Neural cell (in vitro differentiated cells): ENCODE data around the gene LBH. TPM values are rescaled to one million over a fixed set of nuclear protein-coding genes. Genes with fewer than 3 reads are reported as not detected.

Experiments
- H2AFZ ChIP-seq: fragments of 200-600, 300-800 bp; sonication (generic), shearing (Covaris generic); 2 replicates; pipeline ENCODE4 v1.6.0; 2014; ENCODE audit warnings: low read depth, mild to moderate bottlenecking, antibody characterized with exemption, low read length, moderate library complexity
- H3F3A ChIP-seq: fragments of 200-600 bp; shearing (Covaris generic); 2 replicates; pipeline ENCODE4 v1.6.1; 2016; ENCODE audit warnings: mild to moderate bottlenecking, moderate library complexity, mixed read lengths, antibody characterized with exemption, low read length; ENCODE audit not compliant: insufficient read depth, poor library complexity, severe bottlenecking
- H3K27ac ChIP-seq: fragments of 200-600, 300-800 bp; sonication (generic), shearing (Covaris generic); 2 replicates; pipeline ENCODE4 v1.5.1; 2014; ENCODE audit warnings: mild to moderate bottlenecking, low read length, moderate library complexity
- H3K27me3 ChIP-seq: fragments of 300-800, 200-600 bp; sonication (generic), shearing (Covaris generic); 2 replicates; pipeline ENCODE4 v1.6.0; 2014; ENCODE audit warnings: mild to moderate bottlenecking, low read depth, low read length, moderate library complexity; ENCODE audit not compliant: insufficient read depth
- H3K36me3 ChIP-seq: fragments of 300-800, 200-600 bp; sonication (generic), shearing (Covaris generic); 2 replicates; pipeline ENCODE4 v1.5.1; 2014; ENCODE audit warnings: mild to moderate bottlenecking, antibody characterized with exemption, low read length, moderate library complexity; ENCODE audit not compliant: insufficient read depth
- H3K4me2 ChIP-seq: fragments of 300-800, 200-600 bp; sonication (generic), shearing (Covaris generic); 2 replicates; pipeline ENCODE4 v1.6.0; 2014; ENCODE audit warnings: mild to moderate bottlenecking, low read length
- H3K4me3 ChIP-seq: fragments of 300-800, 200-600 bp; sonication (generic), shearing (Covaris generic); 2 replicates; pipeline ENCODE4 v1.5.1; 2014; ENCODE audit warnings: mild to moderate bottlenecking, low read length, moderate library complexity
- H3K79me2 ChIP-seq: fragments of 200-600 bp; shearing (Covaris generic); replicated peaks from 2 replicates; pipeline ENCODE4 v1.6.0; 2014; ENCODE audit warnings: mild to moderate bottlenecking, low read length, moderate library complexity; ENCODE audit not compliant: insufficient read depth
- H3K9ac ChIP-seq: fragments of 300-800, 200-600 bp; sonication (generic), shearing (Covaris generic); 2 replicates; pipeline ENCODE4 v1.6.1; 2016; ENCODE audit warnings: mild to moderate bottlenecking, low read length, mixed read lengths
- H3K9me2 ChIP-seq: fragments of 200-600 bp; shearing (Covaris generic); 2 replicates; pipeline ENCODE4 v1.6.1; 2016; ENCODE audit warnings: mild to moderate bottlenecking, low read length, mixed read lengths; ENCODE audit not compliant: insufficient read depth
- H3K9me3 ChIP-seq: fragments of 200-600, 300-800 bp; sonication (generic), shearing (Covaris generic); 2 replicates; pipeline ENCODE4 v1.6.1; 2016; ENCODE audit warnings: mild to moderate bottlenecking, mixed run types, low read length, moderate library complexity, mixed read lengths
- H4K20me1 ChIP-seq: fragments of 200-600 bp; shearing (Covaris generic); 2 replicates; pipeline ENCODE4 v1.6.1; 2016; ENCODE audit warnings: mild to moderate bottlenecking, mixed run types; ENCODE audit not compliant: insufficient read depth
- CTCF ChIP-seq: fragments of 450-650 bp; IDR thresholded peaks from 2 replicates; pipeline ENCODE4 v1.5.1; 2014; ENCODE audit warnings: antibody characterized with exemption, mild to moderate bottlenecking, moderate library complexity; ENCODE audit not compliant: poor library complexity, severe bottlenecking
- EP300 ChIP-seq: fragments of 450-650 bp; conservative IDR thresholded peaks from 2 replicates; pipeline ENCODE4 v1.6.1; 2014; ENCODE audit warnings: antibody characterized with exemption, mild to moderate bottlenecking, moderate library complexity; ENCODE audit not compliant: poor library complexity, severe bottlenecking
- EZH2 ChIP-seq: fragments of 200-600, 300-800 bp; shearing (Covaris generic), sonication (generic); IDR thresholded peaks from 2 replicates; pipeline ENCODE4 v1.6.1; 2014; ENCODE audit warnings: antibody characterized with exemption, low read length, borderline replicate concordance, mild to moderate bottlenecking; ENCODE audit not compliant: insufficient read depth, poor library complexity, severe bottlenecking
- MXI1 ChIP-seq: fragments of 450-650 bp; conservative IDR thresholded peaks from 2 replicates; pipeline ENCODE4 v1.6.1; 2014; ENCODE audit warnings: antibody characterized with exemption, mild to moderate bottlenecking; ENCODE audit not compliant: poor library complexity, severe bottlenecking
- POLR2AphosphoS5 ChIP-seq: IDR thresholded peaks from 2 replicates; pipeline ENCODE4 v1.6.1; 2012
- RAD21 ChIP-seq: fragments of 450-650 bp; conservative IDR thresholded peaks from 2 replicates; pipeline ENCODE4 v1.6.1; 2014; ENCODE audit warnings: antibody characterized with exemption, mild to moderate bottlenecking, moderate library complexity
- REST ChIP-seq: IDR thresholded peaks from 2 replicates; pipeline ENCODE4 v1.6.1; 2012; ENCODE audit warnings: borderline replicate concordance
- SMC3 ChIP-seq: fragments of 450-650 bp; conservative IDR thresholded peaks from 2 replicates; pipeline ENCODE4 v1.6.1; 2014; ENCODE audit warnings: antibody characterized with exemption, mild to moderate bottlenecking, moderate library complexity; ENCODE audit not compliant: poor library complexity
- TAF1 ChIP-seq: IDR thresholded peaks from 2 replicates; pipeline ENCODE4 v1.6.1; 2012; ENCODE audit warnings: low read depth
- polyA plus RNA-seq: library from polyadenylated mRNA; depleted of rRNA; stranded (reverse); fragments of >200 nt; gene quantifications from 2 replicates; pipeline ENCODE4 v1.2.3, GENCODE V29; 2014

LBH gene
- polyA plus RNA-seq, 1 donor from 2014 or later = 345 TPM

- Histone ChIP-seq H3K9ac (no peak overlapping the region), H4K20me1 (no peaks in the 10 kb centered on the region), H3K9me3 (no peaks in the 10 kb centered on the region), H3K79me2 (no peaks in the 10 kb centered on the region), H3K4me2 (no peak overlapping the region), H2AFZ (no peak overlapping the region), H3K9me2 (no peaks in the 10 kb centered on the region), H3F3A (no peaks in the 10 kb centered on the region), H3K4me3 (no peak overlapping the region), H3K36me3 (no peaks in the 10 kb centered on the region), H3K27ac (no peak overlapping the region), H3K27me3 (no peaks in the 10 kb centered on the region)
- TF ChIP-seq MXI1 (no peak), POLR2AphosphoS5 (no peak), EZH2 (no peak), SMC3 (no peak), TAF1 (no peak), CTCF (no peak), EP300 (no peak), REST (no peak), RAD21 (no peak)
Measured at GRCh38 chr2:30203156-30203555, 28.2 kb upstream of the LBH start.

- H4K20me1 ChIP-seq = no peaks in the 10 kb centered on the region
- no peak for TF ChIP-seq POLR2AphosphoS5
- TF ChIP-seq CTCF = no peak
- no peak for TF ChIP-seq TAF1
- no peak for TF ChIP-seq REST
- TF ChIP-seq SMC3 = no peak
- no peak for TF ChIP-seq RAD21
- no peak for TF ChIP-seq EP300
- no peak for TF ChIP-seq MXI1
- no peak for TF ChIP-seq EZH2
- H3K9me2 ChIP-seq = no peaks in the 10 kb centered on the region
- H3K4me3 ChIP-seq = no peak overlapping the region
- H3K9ac ChIP-seq = no peak overlapping the region
- no peaks in the 10 kb centered on the region for H3K27me3 ChIP-seq
- H3K9me3 ChIP-seq = no peaks in the 10 kb centered on the region
- no peak overlapping the region for H3K4me2 ChIP-seq
- H2AFZ ChIP-seq = no peak overlapping the region
- H3K27ac ChIP-seq = no peak overlapping the region
- no peaks in the 10 kb centered on the region for H3K79me2 ChIP-seq
- H3F3A ChIP-seq = no peaks in the 10 kb centered on the region
- no peaks in the 10 kb centered on the region for H3K36me3 ChIP-seq
Measured at GRCh38 chr2:30204281-30204680, 27.1 kb upstream of the LBH start.
